ENCODE results near the gene ZNF618.

DNA sequence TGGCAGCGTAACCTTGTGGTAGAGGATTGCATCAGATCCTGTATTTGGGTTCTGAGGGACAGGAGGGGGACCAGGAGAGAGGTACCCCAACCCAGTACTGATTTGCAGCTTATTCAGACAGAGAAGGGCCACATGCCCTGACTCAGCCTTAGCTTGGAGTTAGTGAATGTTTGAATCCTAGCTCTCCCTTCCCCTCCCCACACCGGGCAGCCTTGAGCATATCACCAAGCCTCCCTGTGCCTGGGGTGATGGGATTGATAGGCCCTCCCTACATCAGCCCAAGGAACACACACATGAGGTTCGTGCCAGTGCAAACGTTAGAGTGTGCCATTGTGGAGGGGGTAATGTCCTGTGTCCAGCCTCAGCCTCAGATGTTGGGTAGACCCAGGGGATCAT is 130.0 kb downstream of the ZNF618 start:
- no peak for TF ChIP-seq CTCF (IDR thresholded peaks at IDR 0.05)
- TF ChIP-seq POLR2A (IDR thresholded peaks at IDR 0.05), result no peak
